Measurements from ENCODE around the gene RITA1. TPM values are rescaled to one million over a fixed set of nuclear protein-coding genes. Genes with fewer than 3 reads are reported as not detected.

Gene RITA1
- total RNA-seq, 1 experiment from 2014 or later: 20.7 TPM

DNA sequence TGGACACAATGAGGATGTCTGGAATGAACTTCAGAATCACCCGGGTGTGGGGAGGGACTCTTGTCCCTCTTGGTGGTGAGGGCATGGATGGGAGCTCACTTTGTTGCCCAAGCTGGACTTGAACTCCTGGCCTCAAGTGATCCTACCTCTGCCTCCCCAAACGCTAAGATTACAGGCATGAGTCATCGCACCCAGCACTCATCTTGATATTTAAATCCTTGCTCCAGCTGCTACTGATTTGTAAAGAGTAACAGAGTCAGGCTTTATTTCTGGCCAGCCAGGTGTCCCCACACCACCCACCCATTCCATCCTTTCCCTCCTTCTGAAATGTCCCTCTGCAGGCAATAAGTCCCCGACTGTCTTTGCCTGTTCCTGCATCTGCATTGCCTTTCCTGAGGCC lies 5.2 kb upstream of the RITA1 start:
- TF ChIP-seq CBX3 (IDR thresholded peaks at IDR 0.05; ENCODE audit: low read depth): no peak
- TF ChIP-seq SP1 (IDR thresholded peaks at IDR 0.05; ENCODE audit: low read depth): no peak
- Histone ChIP-seq H3K36me3 (ENCODE audit: control insufficient read depth in 1 of 2, insufficient read depth in 2 of 2, low read length in 2 of 2) (peaks cover 27 to 55% of the 10 kb centered on the region in 2 experiments), H3K79me2 (ENCODE audit: insufficient read depth, low read length) (peaks cover 59% of the 10 kb centered on the region), H3K27ac (ENCODE audit: low read depth, low read length) (no peak overlapping the region), H3K9me2 (ENCODE audit: insufficient read depth) (no peaks in the 10 kb centered on the region), H3K27me3 (ENCODE audit: insufficient read depth, low read length) (no peaks in the 10 kb centered on the region), H3K4me3 (replicated peaks in 1 of 2; ENCODE audit: low read depth in 1 of 2, low read length in 2 of 2) (no peak overlapping the region), H3K9me3 (ENCODE audit: control insufficient read depth in 1 of 2, insufficient read depth in 1 of 2, low read depth in 1 of 2, low read length in 2 of 2) (no peaks in the 10 kb centered on the region), H4K20me1 (ENCODE audit: insufficient read depth) (no peaks in the 10 kb centered on the region; the same call in 1 of the 2 replicates), H3K9ac (ENCODE audit: low read length) (no peak overlapping the region), H3K4me2 (ENCODE audit: low read length) (no peak overlapping the region), H2AFZ (ENCODE audit: low read depth, low read length, poor library complexity, severe bottlenecking) (no peak overlapping the region), H3K4me1 (ENCODE audit: control insufficient read depth in 1 of 2, insufficient read depth in 2 of 2, low read length in 2 of 2) (peaks cover 5 to 24% of the 10 kb centered on the region in 2 experiments; a peak in 3 of 4 replicates)
- no TSS peak for BruUV-seq (replicated peaks)
- ChIA-PET POLR2A (no interaction called here), CTCF (no interaction called here), RAD21 (ENCODE audit: low non-redundant PET in 1 of 2, low total read pairs in 2 of 2, uncharacterized antibody in 2 of 2, unreplicated experiment in 2 of 2) (no interaction called here)
- ATAC-seq (no peak), DNase-seq (ENCODE audit: low read depth, low spot score) (no peak)
- intact Hi-C loops (cut with micrococcal nuclease): no loop called here

DNA sequence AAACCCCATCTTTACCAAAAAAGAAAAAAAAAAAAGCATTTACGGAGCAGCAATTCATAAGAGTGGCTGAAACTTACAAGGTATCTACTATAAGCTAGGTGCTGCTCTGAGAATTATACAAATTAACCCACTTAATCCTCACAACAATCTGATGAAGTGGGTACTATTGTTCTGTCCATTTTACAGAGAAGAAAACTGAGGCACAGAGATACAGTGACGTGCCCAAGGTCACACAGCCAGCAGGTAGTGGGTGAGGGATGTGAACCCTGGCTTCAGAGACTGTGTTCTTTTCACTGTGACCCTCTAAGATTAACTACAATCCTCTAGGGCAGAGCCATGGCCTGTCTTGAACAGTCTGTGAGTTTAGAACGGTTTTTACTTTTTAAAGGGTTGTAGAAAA lies 3.5 kb upstream of the RITA1 start:
- RAD21 ChIA-PET (ENCODE audit: low non-redundant PET in 1 of 2, low total read pairs in 2 of 2, uncharacterized antibody in 2 of 2, unreplicated experiment in 2 of 2): no interaction called here
- TF ChIP-seq CBX3 (IDR thresholded peaks at IDR 0.05; ENCODE audit: low read depth): no peak
- no peak for TF ChIP-seq ELF1 (IDR thresholded peaks at IDR 0.05; ENCODE audit: borderline replicate concordance, low read depth)
- no peak for TF ChIP-seq RAD21 (IDR thresholded peaks at IDR 0.05; ENCODE audit: low read depth)
- TF ChIP-seq YY1 (IDR thresholded peaks at IDR 0.05; ENCODE audit: extremely low read depth, insufficient replicate concordance, low read depth, low read length): no peak
- TF ChIP-seq TCF7L2 (IDR thresholded peaks at IDR 0.05; ENCODE audit: borderline replicate concordance, extremely low read depth, insufficient read depth, insufficient read length): no peak
- TF ChIP-seq SIN3A (IDR thresholded peaks at IDR 0.05; ENCODE audit: low read depth): no peak
- no peak for TF ChIP-seq JUND (IDR thresholded peaks at IDR 0.05)
- TF ChIP-seq, protein P1, sequence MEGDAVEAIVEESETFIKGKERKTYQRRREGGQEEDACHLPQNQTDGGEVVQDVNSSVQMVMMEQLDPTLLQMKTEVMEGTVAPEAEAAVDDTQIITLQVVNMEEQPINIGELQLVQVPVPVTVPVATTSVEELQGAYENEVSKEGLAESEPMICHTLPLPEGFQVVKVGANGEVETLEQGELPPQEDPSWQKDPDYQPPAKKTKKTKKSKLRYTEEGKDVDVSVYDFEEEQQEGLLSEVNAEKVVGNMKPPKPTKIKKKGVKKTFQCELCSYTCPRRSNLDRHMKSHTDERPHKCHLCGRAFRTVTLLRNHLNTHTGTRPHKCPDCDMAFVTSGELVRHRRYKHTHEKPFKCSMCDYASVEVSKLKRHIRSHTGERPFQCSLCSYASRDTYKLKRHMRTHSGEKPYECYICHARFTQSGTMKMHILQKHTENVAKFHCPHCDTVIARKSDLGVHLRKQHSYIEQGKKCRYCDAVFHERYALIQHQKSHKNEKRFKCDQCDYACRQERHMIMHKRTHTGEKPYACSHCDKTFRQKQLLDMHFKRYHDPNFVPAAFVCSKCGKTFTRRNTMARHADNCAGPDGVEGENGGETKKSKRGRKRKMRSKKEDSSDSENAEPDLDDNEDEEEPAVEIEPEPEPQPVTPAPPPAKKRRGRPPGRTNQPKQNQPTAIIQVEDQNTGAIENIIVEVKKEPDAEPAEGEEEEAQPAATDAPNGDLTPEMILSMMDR (IDR thresholded peaks at IDR 0.05 in 2 of 3, conservative IDR thresholded peaks at IDR 0.05 in 1 of 3; ENCODE audit: borderline replicate concordance in 1 of 3, insufficient read depth in 1 of 3, low read depth in 2 of 3, low read length in 2 of 3): no peak
- TF ChIP-seq, protein P2, sequence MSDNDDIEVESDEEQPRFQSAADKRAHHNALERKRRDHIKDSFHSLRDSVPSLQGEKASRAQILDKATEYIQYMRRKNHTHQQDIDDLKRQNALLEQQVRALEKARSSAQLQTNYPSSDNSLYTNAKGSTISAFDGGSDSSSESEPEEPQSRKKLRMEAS (IDR thresholded peaks at IDR 0.05): no peak
- TF ChIP-seq, protein P3, sequence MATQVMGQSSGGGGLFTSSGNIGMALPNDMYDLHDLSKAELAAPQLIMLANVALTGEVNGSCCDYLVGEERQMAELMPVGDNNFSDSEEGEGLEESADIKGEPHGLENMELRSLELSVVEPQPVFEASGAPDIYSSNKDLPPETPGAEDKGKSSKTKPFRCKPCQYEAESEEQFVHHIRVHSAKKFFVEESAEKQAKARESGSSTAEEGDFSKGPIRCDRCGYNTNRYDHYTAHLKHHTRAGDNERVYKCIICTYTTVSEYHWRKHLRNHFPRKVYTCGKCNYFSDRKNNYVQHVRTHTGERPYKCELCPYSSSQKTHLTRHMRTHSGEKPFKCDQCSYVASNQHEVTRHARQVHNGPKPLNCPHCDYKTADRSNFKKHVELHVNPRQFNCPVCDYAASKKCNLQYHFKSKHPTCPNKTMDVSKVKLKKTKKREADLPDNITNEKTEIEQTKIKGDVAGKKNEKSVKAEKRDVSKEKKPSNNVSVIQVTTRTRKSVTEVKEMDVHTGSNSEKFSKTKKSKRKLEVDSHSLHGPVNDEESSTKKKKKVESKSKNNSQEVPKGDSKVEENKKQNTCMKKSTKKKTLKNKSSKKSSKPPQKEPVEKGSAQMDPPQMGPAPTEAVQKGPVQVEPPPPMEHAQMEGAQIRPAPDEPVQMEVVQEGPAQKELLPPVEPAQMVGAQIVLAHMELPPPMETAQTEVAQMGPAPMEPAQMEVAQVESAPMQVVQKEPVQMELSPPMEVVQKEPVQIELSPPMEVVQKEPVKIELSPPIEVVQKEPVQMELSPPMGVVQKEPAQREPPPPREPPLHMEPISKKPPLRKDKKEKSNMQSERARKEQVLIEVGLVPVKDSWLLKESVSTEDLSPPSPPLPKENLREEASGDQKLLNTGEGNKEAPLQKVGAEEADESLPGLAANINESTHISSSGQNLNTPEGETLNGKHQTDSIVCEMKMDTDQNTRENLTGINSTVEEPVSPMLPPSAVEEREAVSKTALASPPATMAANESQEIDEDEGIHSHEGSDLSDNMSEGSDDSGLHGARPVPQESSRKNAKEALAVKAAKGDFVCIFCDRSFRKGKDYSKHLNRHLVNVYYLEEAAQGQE (IDR thresholded peaks at IDR 0.05; ENCODE audit: low read depth): no peak
- TF ChIP-seq, protein P4, sequence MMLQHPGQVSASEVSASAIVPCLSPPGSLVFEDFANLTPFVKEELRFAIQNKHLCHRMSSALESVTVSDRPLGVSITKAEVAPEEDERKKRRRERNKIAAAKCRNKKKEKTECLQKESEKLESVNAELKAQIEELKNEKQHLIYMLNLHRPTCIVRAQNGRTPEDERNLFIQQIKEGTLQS (IDR thresholded peaks at IDR 0.05): no peak
- TF ChIP-seq EZH2phosphoT487 (IDR thresholded peaks at IDR 0.05; ENCODE audit: borderline replicate concordance): no peak
- no peak for TF ChIP-seq SRF (IDR thresholded peaks at IDR 0.05; ENCODE audit: low read depth)
- TF ChIP-seq ZNF274 (IDR thresholded peaks at IDR 0.05; ENCODE audit: low read depth, low read length): no peak
- no peak for TF ChIP-seq CEBPB (IDR thresholded peaks at IDR 0.05; ENCODE audit: low read depth)
- TF ChIP-seq SP1 (IDR thresholded peaks at IDR 0.05; ENCODE audit: low read depth): no peak
- Histone ChIP-seq H3K4me1 (ENCODE audit: control insufficient read depth in 1 of 2, insufficient read depth in 2 of 2, low read length in 2 of 2) (peaks cover 8 to 37% of the 10 kb centered on the region in 2 experiments; a peak in 3 of 4 replicates), H3K4me2 (ENCODE audit: low read length) (no peak overlapping the region), H3K9me2 (ENCODE audit: insufficient read depth) (no peaks in the 10 kb centered on the region), H3K9ac (ENCODE audit: low read length) (no peak overlapping the region), H3K9me3 (ENCODE audit: control insufficient read depth in 1 of 2, insufficient read depth in 1 of 2, low read depth in 1 of 2, low read length in 2 of 2) (no peaks in the 10 kb centered on the region), H3K36me3 (ENCODE audit: control insufficient read depth in 1 of 2, insufficient read depth in 2 of 2, low read length in 2 of 2) (peaks cover 21 to 51% of the 10 kb centered on the region in 2 experiments), H3K27ac (ENCODE audit: low read depth, low read length) (no peak overlapping the region), H4K20me1 (ENCODE audit: insufficient read depth) (no peaks in the 10 kb centered on the region; the same call in 1 of the 2 replicates), H3K4me3 (replicated peaks in 1 of 2; ENCODE audit: low read depth in 1 of 2, low read length in 2 of 2) (no peak overlapping the region), H2AFZ (ENCODE audit: low read depth, low read length, poor library complexity, severe bottlenecking) (no peak overlapping the region), H3K79me2 (ENCODE audit: insufficient read depth, low read length) (peaks cover 75% of the 10 kb centered on the region), H3K27me3 (ENCODE audit: insufficient read depth, low read length) (no peaks in the 10 kb centered on the region)
- no peak for DNase-seq (ENCODE audit: low read depth, low spot score)
- CTCF ChIA-PET: no interaction called here
- ATAC-seq: no peak
- no TSS peak for BruUV-seq (replicated peaks)
- POLR2A ChIA-PET: no interaction called here
- intact Hi-C loops (cut with micrococcal nuclease): no loop called here
